Prostate gland (tissue), 2 donors: Measurements from ENCODE around the gene PNMA1. TPM values are rescaled to one million over a fixed set of nuclear protein-coding genes. Genes with fewer than 3 reads are reported as not detected.

Source experiments
- DNase-seq: peaks from one replicate; pipeline ENCODE4 v3.0.0-alpha.2; 2019; ENCODE audit warnings: low spot score
- H3K27ac ChIP-seq, 2 donors: fragments of 200-600 bp; sonication (generic); 2 replicates each; pipeline ENCODE4 v1.5.1; 2017 to 2019
- H3K27me3 ChIP-seq: fragments of 200-600 bp; sonication (generic); replicated peaks from 2 replicates; pipeline ENCODE4 v1.5.1; 2019; ENCODE audit not compliant: insufficient read depth
- H3K36me3 ChIP-seq, 2 donors: fragments of 200-600 bp; sonication (generic); 1 replicate in 1 of 2; 2 replicates in 1 of 2; pipeline versions ENCODE4 v1.5.1 to v1.8.1; 2017 to 2019
- H3K4me1 ChIP-seq: fragments of 200-600 bp; sonication (generic); replicated peaks from 2 replicates; pipeline ENCODE4 v1.5.1; 2019
- H3K4me3 ChIP-seq, 2 donors: fragments of 200-600 bp; sonication (generic); 2 replicates each; pipeline ENCODE4 v1.5.1; 2017 to 2019
- H3K9me3 ChIP-seq: fragments of 200-600 bp; sonication (generic); 2 replicates; pipeline ENCODE4 v1.5.1; 2017
- POLR2A ChIP-seq: fragments of 450-650 bp; IDR thresholded peaks from one replicate; pipeline ENCODE4 v1.6.1; 2016; ENCODE audit warnings: antibody characterized with exemption, mild to moderate bottlenecking
- POLR2AphosphoS5 ChIP-seq: sonication (generic); formaldehyde crosslinking; IDR thresholded peaks from one replicate; pipeline ENCODE4 v1.6.1; 2017; ENCODE audit warnings: antibody characterized with exemption
- WGBS: methylation state at CpG from one replicate; pipeline ENCODE4 v1.1.5; 2018; 5-methylcytosine and 5-hydroxymethylcytosine counted together
- intact Hi-C: fragments of 100-400 bp; cut with DNase I; formaldehyde crosslinking; loops from one replicate; pipeline ENCODE4 v1.14.2; 2022
- total RNA-seq, 2 donors: library from RNA; depleted of rRNA; stranded (reverse); fragments of >200 nt; gene quantifications; one replicate each; pipeline ENCODE4 v1.1.0, GENCODE V29; 2016
- TF ChIP-seq, protein P1 (sequence below), 4 experiments: fragments of 200-600 bp in 2 of 4; fragments of 450-650 bp in 2 of 4; sonication (generic) in 2 of 4; IDR thresholded peaks; 1 replicate in 3 of 4; 2 replicates in 1 of 4; pipeline ENCODE4 v1.5.1; 2016 to 2019; ENCODE audit warnings: antibody characterized with exemption in 4 of 4, mild to moderate bottlenecking in 2 of 4, moderate library complexity in 2 of 4

The PNMA1 gene, protein sequence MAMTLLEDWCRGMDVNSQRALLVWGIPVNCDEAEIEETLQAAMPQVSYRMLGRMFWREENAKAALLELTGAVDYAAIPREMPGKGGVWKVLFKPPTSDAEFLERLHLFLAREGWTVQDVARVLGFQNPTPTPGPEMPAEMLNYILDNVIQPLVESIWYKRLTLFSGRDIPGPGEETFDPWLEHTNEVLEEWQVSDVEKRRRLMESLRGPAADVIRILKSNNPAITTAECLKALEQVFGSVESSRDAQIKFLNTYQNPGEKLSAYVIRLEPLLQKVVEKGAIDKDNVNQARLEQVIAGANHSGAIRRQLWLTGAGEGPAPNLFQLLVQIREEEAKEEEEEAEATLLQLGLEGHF
- 10 to 100 TPM; 18.6 to 62.7 TPM for total RNA-seq

DNA sequence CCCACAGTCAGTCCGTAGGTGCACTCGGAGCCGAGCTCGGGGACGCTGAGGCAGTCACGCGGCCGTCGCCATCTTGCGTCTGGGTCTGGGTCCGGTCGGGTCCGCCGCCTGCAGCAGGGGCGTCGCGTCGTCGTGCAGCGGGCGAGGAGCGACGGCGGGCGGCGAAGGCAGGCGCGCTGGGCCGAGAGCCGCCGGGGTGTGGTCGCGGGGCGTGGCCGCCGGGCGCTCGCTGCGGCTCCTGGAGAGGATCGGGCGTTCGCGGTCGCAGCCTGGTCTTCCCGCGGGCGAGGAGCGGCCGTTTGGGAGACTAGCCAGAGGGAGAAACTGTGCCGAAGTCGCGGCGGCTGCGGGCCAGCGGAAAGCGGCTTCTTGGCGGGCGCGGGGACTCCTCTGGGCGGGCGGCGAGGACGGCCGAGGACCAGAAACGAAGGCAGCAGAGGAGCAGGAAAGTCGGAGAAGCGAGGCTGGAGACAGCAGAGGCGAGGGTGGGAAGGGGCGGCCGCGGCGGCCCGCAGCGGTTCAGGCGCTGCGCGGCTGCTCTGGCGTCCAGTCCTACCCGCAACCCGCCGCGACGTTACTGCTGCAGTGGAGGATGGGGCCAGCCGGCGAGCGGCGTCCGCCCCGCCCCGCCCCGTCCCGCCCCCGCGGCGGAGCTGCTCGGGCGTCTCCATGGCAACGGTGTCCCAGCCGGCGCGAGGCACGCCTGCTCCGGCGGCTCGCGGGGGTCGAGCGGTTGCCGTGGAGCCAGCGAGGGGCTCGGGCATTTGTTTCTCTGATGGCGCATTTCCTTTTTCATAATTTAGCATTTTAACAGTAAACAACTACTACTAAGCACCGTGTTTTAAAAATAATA lies at the start of gene PNMA1:
PNMA1 (minus strand) TSS at position 582 of the 853 bp plus-strand sequence. CDS start 745 bp downstream, outside the sequence.
- DNase-seq, result peak; percentile 84
- Histone ChIP-seq H3K4me3 (peak within 1 kb of the TSS; percentile 77), H3K9me3 (no peaks in the 10 kb centered on the region), H3K36me3 (peaks cover 3% of the 10 kb centered on the region in 2 donors), H3K27me3 (no peaks in the 10 kb centered on the region), H3K27ac (peak within 1 kb of the TSS; percentile 87 to 91), H3K4me1 (peaks cover 11% of the 10 kb centered on the region)
- intact Hi-C loops, result loop anchor here (5.0 kb wide), 1 partner anchor 82 kb away; no protein-coding TSS in a partner anchor
- peak; percentile 82 for TF ChIP-seq POLR2A
- TF ChIP-seq, protein P1, sequence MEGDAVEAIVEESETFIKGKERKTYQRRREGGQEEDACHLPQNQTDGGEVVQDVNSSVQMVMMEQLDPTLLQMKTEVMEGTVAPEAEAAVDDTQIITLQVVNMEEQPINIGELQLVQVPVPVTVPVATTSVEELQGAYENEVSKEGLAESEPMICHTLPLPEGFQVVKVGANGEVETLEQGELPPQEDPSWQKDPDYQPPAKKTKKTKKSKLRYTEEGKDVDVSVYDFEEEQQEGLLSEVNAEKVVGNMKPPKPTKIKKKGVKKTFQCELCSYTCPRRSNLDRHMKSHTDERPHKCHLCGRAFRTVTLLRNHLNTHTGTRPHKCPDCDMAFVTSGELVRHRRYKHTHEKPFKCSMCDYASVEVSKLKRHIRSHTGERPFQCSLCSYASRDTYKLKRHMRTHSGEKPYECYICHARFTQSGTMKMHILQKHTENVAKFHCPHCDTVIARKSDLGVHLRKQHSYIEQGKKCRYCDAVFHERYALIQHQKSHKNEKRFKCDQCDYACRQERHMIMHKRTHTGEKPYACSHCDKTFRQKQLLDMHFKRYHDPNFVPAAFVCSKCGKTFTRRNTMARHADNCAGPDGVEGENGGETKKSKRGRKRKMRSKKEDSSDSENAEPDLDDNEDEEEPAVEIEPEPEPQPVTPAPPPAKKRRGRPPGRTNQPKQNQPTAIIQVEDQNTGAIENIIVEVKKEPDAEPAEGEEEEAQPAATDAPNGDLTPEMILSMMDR (IDR thresholded peaks at IDR 0.05), result no peak
- under 1% methylated on average over 110 of the region's 113 CpGs for WGBS

DNA sequence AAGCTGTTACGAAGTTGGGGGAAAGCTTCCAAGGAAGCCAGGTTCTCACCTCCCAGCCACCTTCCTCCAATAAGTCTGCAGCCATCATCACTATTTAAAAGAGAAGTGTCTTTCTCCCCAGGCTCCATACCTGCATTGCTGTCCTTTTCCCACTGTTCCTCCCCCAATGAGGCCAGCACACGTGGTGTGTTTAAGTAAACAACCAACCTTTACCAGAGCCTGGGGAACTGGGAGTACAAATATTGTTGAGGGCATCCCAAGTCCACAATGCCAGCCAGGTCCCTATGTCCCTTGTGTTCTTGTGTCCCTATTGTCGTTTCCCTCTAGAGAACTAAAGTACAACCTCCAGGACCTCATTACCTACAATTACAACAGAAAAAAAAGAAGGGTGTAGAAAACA lies 49.2 kb upstream of the PNMA1 start:
- Histone ChIP-seq H3K4me1 (peaks cover 43% of the 10 kb centered on the region), H3K9me3 (no peaks in the 10 kb centered on the region), H3K27ac (peak overlapping the region; percentile 89 to 95), H3K36me3 (no peaks in the 10 kb centered on the region), H3K27me3 (no peaks in the 10 kb centered on the region), H3K4me3 (no peak overlapping the region)
- TF ChIP-seq POLR2A (no peak), POLR2AphosphoS5 (peak; percentile 90)
- TF ChIP-seq, protein P1 (IDR thresholded peaks at IDR 0.05), result no peak
- peak; percentile 72 for DNase-seq
- 28% methylated on average over 3 of the region's 3 CpGs for WGBS
- intact Hi-C loops, result no loop called here

DNA sequence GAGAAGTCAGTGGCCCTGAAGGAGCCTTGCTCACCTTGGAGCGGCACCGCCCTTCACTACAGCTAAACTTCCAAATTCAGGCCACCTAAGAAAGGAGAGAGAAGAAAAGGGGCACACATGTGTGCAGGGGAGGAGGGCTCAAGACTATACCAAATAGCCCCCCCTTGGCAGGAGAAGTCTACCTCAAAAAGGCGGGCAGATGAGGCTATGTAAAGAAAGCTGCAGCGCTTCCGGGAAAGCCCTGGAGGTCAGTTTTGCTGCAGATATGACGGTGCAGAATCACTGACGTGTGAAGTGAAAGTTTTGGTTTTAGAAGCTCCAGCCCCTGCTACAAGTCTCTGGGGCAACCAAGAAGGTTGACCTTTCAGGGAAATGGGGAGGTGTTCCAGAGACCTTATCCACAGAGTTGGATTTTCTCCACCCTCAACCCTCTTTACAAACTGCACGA lies 48.2 kb upstream of the PNMA1 start:
- TF ChIP-seq POLR2AphosphoS5 (no peak), POLR2A (no peak)
- TF ChIP-seq, protein P1 (IDR thresholded peaks at IDR 0.05), result no peak
- no peak for DNase-seq
- no peaks in the 10 kb centered on the region for H3K9me3 ChIP-seq
- H3K27ac ChIP-seq, result peak overlapping the region; percentile 89 to 95
- 61% methylated on average over 8 of the region's 8 CpGs for WGBS
- H3K4me3 ChIP-seq, result no peak overlapping the region
- no peaks in the 10 kb centered on the region for H3K27me3 ChIP-seq
- H3K36me3 ChIP-seq, result no peaks in the 10 kb centered on the region
- intact Hi-C loops, result no loop called here
- peaks cover 51% of the 10 kb centered on the region for H3K4me1 ChIP-seq

DNA sequence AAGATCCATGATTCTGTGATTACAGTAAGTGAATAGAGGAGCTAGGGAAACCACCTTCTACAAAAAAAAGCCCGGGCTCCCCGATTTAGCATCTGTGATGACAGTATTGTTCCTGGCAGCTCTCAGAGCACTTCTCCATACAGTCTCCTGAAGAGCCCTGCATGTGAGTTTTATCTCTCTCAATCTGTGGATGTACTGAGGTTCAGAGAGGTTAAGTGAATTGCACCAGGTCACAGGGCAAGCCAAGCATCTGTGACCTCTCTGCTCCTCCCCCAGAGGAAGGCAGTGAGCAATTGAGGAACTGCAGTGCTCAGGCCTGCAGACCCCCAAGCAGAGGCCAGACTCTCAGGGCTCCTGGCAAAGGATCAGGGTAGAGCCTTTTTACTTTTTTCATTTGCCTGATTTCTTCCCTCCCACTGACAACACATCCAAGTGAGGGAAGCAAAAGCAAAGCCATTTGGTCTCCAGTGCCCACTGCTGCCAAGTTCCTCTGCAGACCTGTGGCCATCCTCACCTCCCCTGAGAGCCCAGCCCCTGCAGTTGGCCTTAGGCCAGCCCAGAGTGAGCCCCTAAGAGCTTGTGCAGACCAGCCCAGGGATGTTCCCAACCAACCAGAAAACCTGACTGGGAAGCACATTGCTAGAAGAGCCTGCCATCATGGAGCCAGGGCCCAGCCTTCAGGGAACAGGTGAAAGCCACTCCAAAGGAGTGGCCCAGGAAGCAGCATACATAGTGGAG lies 47.6 kb upstream of the PNMA1 start:
- H3K36me3 ChIP-seq, result no peaks in the 10 kb centered on the region
- WGBS, result 26% methylated on average over 2 of the region's 2 CpGs
- H3K9me3 ChIP-seq, result no peaks in the 10 kb centered on the region
- intact Hi-C loops, result loop anchor here (2.0 kb wide), 1 partner anchor 23 kb away; no protein-coding TSS in a partner anchor
- H3K27me3 ChIP-seq, result no peaks in the 10 kb centered on the region
- H3K4me3 ChIP-seq, result no peak overlapping the region
- H3K27ac ChIP-seq, result peak overlapping the region; percentile 89 to 95
- DNase-seq, result no peak
- TF ChIP-seq POLR2A, result no peak
- no peak for TF ChIP-seq POLR2AphosphoS5
- TF ChIP-seq, protein P1 (IDR thresholded peaks at IDR 0.05), result no peak
- peaks cover 54% of the 10 kb centered on the region for H3K4me1 ChIP-seq
